Right ventricle myocardium inferior (tissue), 1 donor: Measurements from ENCODE around the gene ENHO. TPM values are rescaled to one million over a fixed set of nuclear protein-coding genes. Genes with fewer than 3 reads are reported as not detected.
A peak's percentile ranks its signal among the peaks of the same experiment; 100 is the strongest.

ENCODE experiments used
- ATAC-seq: fragments of 200-7000 bp; cut with Tn5 transposase; one replicate; pipeline ENCODE4 v1.9.1; 2020; ENCODE audit warnings: mild to moderate bottlenecking, moderate library complexity
- DNase-seq: peaks from one replicate; pipeline ENCODE4 v3.0.0; 2021; ENCODE audit errors: missing footprints
- intact Hi-C: fragments of 100-400 bp; cut with DNase I; formaldehyde crosslinking; loops from one replicate; pipeline ENCODE4 v1.11.0; 2022
- total RNA-seq: library from RNA; stranded (reverse); fragmentation: NEBNext Ultra II Directional; extraction: Animal tissue kit (Norgen Biotek cat#: 25700); gene quantifications from one replicate; pipeline ENCODE4 v1.2.1, GENCODE V29; 2021
- donor health status: DM: no; HTN: yes; CAD: no; lungs with severe emphysema.

Gene ENHO
- total RNA-seq, 1 donor from 2014 or later: 0.51 TPM

GRCh38 chr9:34514816-34515215, 8.0 kb downstream of the ENHO start:
- DNase-seq (no peak), ATAC-seq (no peak)
- intact Hi-C loops: no loop called here

DNA sequence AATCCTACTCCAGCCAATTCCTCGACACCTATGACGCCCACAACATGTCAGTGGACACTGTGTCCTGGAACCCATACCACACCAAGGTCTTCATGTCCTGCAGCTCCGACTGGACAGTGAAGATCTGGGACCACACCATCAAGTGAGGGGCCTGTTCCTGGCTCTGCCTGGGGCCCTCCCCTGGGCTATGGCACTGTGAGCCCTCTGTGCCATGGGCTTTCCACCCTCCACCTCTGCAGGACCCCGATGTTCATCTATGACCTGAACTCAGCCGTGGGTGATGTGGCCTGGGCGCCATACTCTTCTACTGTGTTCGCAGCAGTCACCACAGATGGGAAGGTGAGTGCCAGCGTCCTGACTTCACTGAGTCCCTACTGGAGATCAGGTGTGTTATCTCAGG, 8.4 kb downstream of the ENHO start:
- ATAC-seq (no peak), DNase-seq (no peak)
- intact Hi-C loops: no loop called here

- no peak for DNase-seq
- intact Hi-C loops: no loop called here
- ATAC-seq: no peak
Measured at GRCh38 chr9:34513567-34514214, 9.1 kb downstream of the ENHO start.

DNA sequence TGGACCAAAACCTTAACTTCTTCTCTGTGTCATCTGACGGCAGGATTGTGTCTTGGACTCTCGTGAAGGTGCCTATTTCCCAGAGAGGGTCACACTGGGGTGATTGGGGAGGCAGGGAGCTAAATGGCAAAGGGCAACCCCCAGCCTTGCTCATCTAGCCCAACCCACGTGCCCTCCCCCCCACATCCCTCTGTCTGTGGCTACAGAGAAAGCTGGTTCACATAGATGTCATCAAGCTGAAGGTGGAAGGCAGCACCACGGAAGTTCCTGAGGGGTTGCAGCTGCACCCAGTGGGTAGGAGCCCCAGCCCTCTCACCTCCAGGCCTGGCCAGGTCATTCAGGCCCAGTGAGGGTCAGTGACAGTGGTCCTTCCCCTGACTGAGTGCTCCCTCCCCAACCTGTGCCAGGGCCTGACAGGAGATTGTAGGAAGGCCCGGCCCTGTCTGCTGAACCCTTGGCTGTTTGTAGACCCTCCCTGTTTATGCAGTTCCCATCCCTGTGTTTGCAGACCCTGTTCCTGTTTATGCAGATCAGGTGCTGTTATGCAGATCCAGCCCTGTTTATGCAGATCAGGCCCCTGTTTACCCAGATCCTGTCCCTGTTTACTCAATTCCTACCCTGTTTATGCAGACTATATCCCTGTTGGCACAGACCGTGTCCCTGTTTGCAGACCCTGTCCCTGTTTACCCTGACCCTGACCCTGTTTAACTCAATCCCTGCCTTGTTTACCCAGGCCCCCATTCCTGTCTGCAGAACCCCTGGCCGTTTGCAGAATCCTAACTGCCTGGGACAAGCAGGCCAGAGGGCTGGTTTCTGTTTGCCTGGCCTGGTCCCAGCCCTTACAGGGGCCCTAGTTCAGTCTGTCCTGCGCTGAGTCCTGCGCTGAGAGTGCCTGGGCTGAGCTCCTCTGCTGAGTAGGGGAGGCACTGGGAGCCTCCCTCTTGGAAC, 10.4 kb downstream of the ENHO start:
- no peak for DNase-seq
- intact Hi-C loops: no loop called here
- ATAC-seq: no peak

DNA sequence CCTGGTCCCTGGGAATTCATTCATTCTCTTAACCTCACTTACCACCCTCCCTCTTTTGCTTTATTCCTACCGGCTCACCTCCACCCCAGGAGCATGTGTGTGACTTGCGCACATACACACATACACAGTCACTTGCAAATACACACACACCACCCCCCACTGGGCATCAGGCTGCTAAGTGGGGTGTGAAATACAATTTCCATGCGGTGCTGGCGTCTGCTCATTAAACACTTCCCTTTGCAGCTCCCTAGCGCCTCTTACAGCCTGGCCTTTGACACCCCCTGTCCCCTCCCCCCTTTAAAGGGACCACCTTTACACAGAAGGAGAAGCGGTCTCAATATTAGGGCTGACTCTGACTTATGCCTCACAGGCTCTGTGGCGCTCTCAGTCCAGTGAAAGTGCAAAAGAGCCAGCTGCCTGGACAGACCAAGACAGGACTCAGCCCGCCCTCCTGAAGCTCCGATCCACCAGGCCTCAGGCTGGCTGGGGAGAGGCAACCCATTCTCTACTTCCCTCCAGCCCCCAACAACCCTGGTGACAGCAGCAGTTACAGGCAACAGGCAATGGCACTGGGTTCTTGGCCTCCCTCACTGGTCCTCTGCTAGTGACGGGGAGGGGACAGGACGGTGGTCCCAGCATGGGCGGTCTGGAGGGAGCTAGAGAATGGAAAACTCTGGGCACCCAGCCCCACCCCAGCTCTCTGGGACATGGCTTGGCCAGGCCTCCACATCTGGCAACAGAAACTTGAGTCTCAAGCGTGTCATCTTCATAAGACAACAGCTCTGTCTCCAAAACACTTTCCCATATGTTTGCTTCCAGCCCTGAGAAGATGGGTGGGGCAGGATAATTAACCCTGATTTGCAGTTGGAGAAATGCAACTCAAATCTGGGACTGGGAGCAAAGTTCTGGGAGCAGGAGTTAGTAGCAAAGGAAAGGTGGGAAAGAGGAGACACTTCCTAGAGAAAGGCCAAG, 12.0 kb downstream of the ENHO start:
- intact Hi-C loops: no loop called here
- ATAC-seq (no peak), DNase-seq (no peak)

DNA sequence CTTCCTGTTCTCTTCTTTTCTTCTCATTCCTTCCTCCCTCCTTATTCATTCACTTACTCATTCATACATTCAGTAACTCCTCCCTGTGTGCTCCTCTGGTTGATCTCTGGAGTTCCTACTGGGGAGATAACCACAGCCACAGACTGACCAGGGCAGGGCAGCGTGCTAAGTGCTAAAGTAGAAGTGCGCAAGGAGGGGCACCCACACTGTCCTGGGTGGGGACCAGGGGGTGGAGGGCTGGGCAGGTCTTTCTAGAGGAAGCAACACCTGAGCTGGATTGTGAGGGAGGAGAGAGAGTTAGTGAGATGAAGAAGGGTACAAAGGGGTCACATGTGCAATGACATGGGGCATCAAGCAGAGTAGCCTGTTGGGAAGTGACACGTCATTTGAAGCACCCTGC, 13.8 kb downstream of the ENHO start:
- ATAC-seq (no peak), DNase-seq (no peak)
- intact Hi-C loops: no loop called here

GRCh38 chr9:34508463-34508862, 14.3 kb downstream of the ENHO start:
- intact Hi-C loops: no loop called here
- DNase-seq (no peak), ATAC-seq (no peak)

DNA sequence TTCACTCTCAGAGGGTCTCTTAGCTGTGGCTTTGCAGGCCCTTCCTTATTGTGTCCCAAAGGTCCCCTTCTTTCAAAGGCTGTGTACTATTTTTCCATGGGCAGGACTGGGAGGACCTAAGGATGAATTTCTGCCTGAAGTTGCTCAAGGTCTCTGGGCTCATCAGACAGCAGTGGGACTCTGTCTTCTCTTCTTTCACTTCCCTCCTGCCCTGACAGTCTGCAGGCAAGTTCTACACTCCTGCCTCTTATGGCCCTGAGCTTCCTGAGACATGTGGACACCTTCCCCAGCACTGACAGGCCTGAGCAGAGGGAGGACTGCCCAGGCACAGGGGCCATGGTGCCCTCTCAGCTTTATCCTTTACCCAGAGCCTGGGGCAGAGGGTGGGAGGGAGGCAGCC, 14.8 kb downstream of the ENHO start:
- DNase-seq: no peak
- no peak for ATAC-seq
- intact Hi-C loops: no loop called here

- ATAC-seq: no peak
- DNase-seq: no peak
- intact Hi-C loops: no loop called here
Measured at GRCh38 chr9:34507556-34507955, 15.2 kb downstream of the ENHO start.

DNA sequence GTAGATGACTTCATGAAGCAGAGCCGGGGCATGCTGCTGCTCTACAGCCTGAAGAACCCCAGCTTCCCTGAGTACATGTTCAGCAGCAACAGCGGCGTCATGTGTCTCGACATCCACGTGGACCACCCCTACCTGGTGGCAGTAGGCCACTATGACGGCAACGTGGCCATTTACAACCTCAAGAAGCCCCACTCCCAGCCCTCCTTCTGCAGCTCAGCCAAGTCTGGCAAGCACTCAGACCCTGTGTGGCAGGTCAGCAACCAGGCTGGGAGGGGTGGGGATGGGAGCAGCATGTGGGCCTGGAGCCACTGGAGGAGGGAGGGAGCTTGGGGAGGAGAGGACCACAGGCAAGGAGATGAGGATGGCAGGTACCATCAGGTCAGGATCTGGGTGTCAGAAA, 16.2 kb downstream of the ENHO start:
- intact Hi-C loops: no loop called here
- ATAC-seq (no peak), DNase-seq (no peak)

DNA sequence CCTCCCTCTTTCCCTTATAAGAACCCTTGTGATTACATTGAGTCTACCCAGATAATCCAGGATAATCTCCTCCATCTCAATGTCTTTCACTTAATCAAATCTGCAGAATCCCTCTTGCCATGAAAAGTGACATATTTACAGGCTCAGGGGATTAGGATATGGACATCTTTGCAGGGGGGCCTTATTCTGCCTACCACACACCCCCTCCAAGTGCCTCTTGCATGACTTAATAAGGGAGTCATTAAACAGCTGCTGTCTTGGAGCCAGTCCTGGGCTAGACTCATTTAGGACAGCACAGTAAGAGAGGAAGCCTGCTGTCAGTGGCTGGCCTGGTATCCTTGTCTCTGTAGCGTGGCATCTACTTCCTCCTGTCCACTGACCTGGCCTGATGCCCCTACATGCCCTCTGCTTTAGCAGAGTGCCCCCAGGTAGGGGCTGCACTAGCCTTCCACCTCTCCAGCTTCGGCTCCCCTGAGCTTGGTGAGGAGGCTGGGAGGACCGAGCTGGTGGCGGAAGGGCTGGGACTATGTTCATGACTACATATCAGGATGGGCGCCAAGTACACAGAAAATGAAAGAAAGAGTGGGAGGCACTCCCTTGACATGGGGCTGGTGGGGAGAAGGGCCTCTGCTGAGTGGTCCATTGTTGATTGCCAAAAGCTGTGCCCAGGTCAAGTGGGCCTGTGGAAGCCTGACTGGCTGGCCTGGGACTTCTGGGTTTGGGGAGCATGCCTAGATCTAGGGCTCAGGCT, 17.2 kb downstream of the ENHO start:
- intact Hi-C loops: no loop called here
- DNase-seq (no peak), ATAC-seq (no peak)

- DNase-seq (no peak), ATAC-seq (no peak)
- intact Hi-C loops: loop anchor here (5.0 kb wide), 1 partner anchor 89 kb away; no protein-coding TSS in a partner anchor
Measured at GRCh38 chr9:34503406-34503805, 19.4 kb downstream of the ENHO start.

DNA sequence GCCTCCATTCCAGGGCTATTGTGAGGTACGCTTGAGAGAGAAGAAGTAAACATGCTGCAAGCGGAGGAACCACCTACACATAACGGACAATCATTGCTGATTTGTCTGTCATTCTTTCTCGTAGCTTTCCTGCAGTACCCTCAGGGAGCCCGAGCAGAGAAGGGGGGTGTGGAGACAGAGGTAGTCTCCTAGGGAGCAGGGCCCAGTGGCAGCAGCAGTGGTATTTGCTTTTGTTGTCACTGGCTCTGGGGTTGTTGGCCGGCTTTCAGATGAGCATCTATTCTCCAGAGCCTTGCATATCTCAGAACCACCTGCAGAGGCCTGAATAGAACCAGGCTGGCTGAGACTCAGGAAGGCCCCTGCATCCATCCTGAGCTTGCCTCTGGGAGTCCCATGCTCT, 19.9 kb downstream of the ENHO start:
- ATAC-seq: no peak
- no peak for DNase-seq
- intact Hi-C loops: loop anchor here (5.0 kb wide), 1 partner anchor 89 kb away; no protein-coding TSS in a partner anchor

- intact Hi-C loops: loop anchor here (5.0 kb wide), 1 partner anchor 90 kb away; no protein-coding TSS in a partner anchor
- DNase-seq (no peak), ATAC-seq (no peak)
Measured at GRCh38 chr9:34502471-34502870, 20.3 kb downstream of the ENHO start.

DNA sequence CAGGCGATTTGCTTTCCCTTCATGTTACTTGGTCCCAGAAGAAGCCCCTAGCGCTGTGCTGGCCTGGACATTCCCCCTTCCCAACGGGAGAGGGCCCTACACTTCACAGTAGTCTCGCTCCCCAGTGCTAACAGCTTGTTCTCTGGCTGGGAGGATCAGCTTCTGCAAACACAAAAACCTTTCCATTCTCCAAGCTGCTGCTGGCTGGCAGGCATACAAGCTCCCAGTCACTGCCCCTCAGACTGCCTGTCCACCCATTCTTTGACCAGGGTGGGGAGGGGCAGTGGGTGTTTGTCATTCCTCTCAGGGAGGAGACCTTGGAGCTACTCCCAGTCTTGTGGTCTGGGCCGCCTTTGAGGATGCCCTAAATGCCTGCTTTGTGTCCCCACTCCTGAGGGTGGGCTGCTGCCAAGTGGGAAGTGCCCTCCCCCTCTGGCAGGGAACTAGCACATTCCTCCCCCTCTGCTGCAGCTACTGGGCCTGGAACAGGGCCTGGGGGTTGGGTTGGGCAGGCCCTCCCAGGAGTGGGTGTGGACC, 20.8 kb downstream of the ENHO start:
- ATAC-seq: peak; percentile 74
- intact Hi-C loops: loop anchor here (2.0 to 5.0 kb wide), 2 partner anchors 90 to 97 kb away; no protein-coding TSS in a partner anchor
- no peak for DNase-seq

DNA sequence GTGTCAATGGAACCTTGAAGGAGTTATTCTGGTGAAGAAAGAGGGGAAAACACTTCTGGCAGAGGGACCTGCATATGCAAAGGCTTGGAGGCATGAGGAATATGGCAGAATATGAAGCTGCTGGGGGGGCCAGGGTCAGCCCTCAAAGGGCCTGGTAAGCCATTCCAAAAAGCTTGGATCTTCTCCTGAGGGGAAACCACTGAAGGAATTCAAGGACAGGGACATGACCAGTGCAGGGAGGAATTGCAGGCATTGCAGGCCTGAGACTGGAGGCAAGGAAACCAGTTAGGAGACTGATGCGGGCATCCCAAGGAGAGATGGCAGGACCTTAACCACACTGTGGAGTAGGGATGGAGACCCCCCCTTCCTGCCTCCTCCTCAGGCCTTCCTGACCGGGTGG, 21.4 kb downstream of the ENHO start:
- DNase-seq (no peak), ATAC-seq (no peak)
- intact Hi-C loops: loop anchor here (2.0 to 5.0 kb wide), 2 partner anchors 91 to 97 kb away; no protein-coding TSS in a partner anchor

DNA sequence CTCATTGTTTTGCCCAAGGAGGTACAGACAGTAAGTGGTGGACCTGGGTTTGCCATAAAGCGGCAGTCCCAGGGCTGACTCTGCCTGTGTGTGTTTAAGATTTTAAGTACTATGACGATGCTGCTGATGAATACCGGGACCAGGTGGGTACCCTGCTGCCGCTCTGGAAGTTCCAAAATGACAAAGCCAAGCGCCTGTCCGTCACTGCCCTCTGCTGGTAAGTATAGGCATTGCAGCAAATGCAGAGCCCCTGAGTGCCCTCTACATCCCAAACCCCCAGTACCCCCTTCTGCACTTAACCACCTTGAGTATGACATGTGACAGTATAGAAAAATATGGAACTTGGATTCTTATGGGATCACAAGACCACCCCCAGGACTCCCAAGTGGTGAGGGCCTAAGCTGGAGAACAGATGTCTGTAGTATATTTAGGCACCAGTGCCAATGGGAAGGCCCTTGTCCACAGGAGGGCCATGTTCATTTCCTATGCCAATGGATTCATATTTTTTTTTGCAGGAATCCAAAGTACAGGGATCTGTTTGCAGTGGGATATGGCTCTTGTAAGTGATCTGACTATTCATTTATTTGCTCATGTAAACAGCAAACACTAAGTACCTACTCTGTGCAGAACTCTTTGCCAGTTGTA, 22.0 kb downstream of the ENHO start:
- intact Hi-C loops: loop anchor here (1.0 to 5.0 kb wide), 4 partner anchors 42 to 96 kb away; partner anchors contain the start of genes DNAI1 and FAM219A
- ATAC-seq: peak; percentile 51

More for the DNA sequence above, 22.0 kb downstream of the ENHO start:
- DNase-seq: no peak
